IMR-90 (cell line): ENCODE results near the gene IGF1R. TPM values are rescaled to one million over a fixed set of nuclear protein-coding genes. Genes with fewer than 3 reads are reported as not detected.
A peak's percentile ranks its signal among the peaks of the same experiment; 100 is the strongest.

Experiments
- ATAC-seq: fragments of 200-7000 bp; cut with Tn5 transposase; 2 replicates; pipeline ENCODE4 v1.9.1; 2020; ENCODE audit warnings: low read depth, mild to moderate bottlenecking, moderate library complexity
- BruUV-seq: library from RNA; stranded (reverse); fragments of 400-500 nt; replicated peaks from 2 replicates; lab custom pipeline; 2021; lab: Mats Ljungman, UMichigan
- CTCF ChIA-PET: fragments of 300-600 bp; formaldehyde crosslinking; extraction: SDS; loops from one replicate; lab custom pipeline; 2021; ENCODE audit warnings: antibody characterized with exemption; lab: Yijun Ruan, JAX
- POLR2A ChIA-PET: fragments of 300-600 bp; sonication (Branson Sonifier 250); formaldehyde crosslinking; loops from one replicate; lab custom pipeline; 2022; ENCODE audit warnings: antibody characterized with exemption; ENCODE audit not compliant: unreplicated experiment; lab: Charles Lee
- DNase-seq: peaks from one replicate; pipeline ENCODE4 v3.0.0; 2013
- H2AFZ ChIP-seq: replicated peaks from 2 replicates; pipeline ENCODE3; 2013; ENCODE audit warnings: low read length, mild to moderate bottlenecking; ENCODE audit not compliant: poor library complexity
- H2AK5ac ChIP-seq: 2 replicates; pipeline ENCODE4 v1.6.1; 2013; ENCODE audit warnings: low read depth, low read length, inconsistent platforms
- H2AK9ac ChIP-seq: replicated peaks from 2 replicates; pipeline ENCODE3; 2013; ENCODE audit warnings: mild to moderate bottlenecking, low read depth, low read length, moderate library complexity; ENCODE audit not compliant: poor library complexity
- H2BK120ac ChIP-seq: 2 replicates; pipeline ENCODE4 v1.6.1; 2013; ENCODE audit warnings: low read depth, low read length, inconsistent platforms
- H2BK15ac ChIP-seq: 3 replicates; pipeline ENCODE4 v1.6.1; 2013; ENCODE audit warnings: low read depth, low read length, inconsistent platforms
- H2BK20ac ChIP-seq: 2 replicates; pipeline ENCODE4 v1.6.1; 2013; ENCODE audit warnings: low read depth, mild to moderate bottlenecking, inconsistent platforms, low read length, moderate library complexity
- H2BK5ac ChIP-seq: 2 replicates; pipeline ENCODE4 v1.6.1; 2013; ENCODE audit warnings: mild to moderate bottlenecking, low read depth, low read length, inconsistent platforms; ENCODE audit not compliant: poor library complexity, severe bottlenecking
- H3K14ac ChIP-seq: replicated peaks from 2 replicates; pipeline ENCODE4 v1.6.1; 2013; ENCODE audit warnings: low read depth, low read length, inconsistent platforms
- H3K18ac ChIP-seq: 2 replicates; pipeline ENCODE4 v1.6.1; 2013; ENCODE audit warnings: low read depth, low read length, control low read depth
- H3K23ac ChIP-seq: 2 replicates; pipeline ENCODE4 v1.6.1; 2013; ENCODE audit warnings: low read depth, low read length, inconsistent platforms
- H3K27ac ChIP-seq: 2 replicates; pipeline ENCODE4 v1.5.1; 2013; ENCODE audit warnings: mild to moderate bottlenecking, control low read depth, low read length; ENCODE audit not compliant: insufficient read depth
- H3K27me3 ChIP-seq: 2 replicates; pipeline ENCODE4 v1.6.1; 2013; ENCODE audit warnings: low read length; ENCODE audit not compliant: control insufficient read depth, insufficient read depth
- H3K36me3 ChIP-seq: 2 replicates; pipeline ENCODE4 v1.6.1; 2013; ENCODE audit warnings: low read length, mixed read lengths; ENCODE audit not compliant: control insufficient read depth, insufficient read depth
- H3K4ac ChIP-seq: 2 replicates; pipeline ENCODE4 v1.6.1; 2013; ENCODE audit warnings: low read depth, low read length, inconsistent platforms
- H3K4me1 ChIP-seq: 2 replicates; pipeline ENCODE4 v1.6.1; 2013; ENCODE audit warnings: low read length, mixed read lengths; ENCODE audit not compliant: control insufficient read depth, insufficient read depth
- H3K4me2 ChIP-seq: 2 replicates; pipeline ENCODE4 v1.6.1; 2013; ENCODE audit warnings: low read depth, mild to moderate bottlenecking, control low read depth, low read length, moderate library complexity
- H3K4me3 ChIP-seq: 2 replicates; pipeline ENCODE4 v1.5.1; 2013; ENCODE audit warnings: low read depth, mild to moderate bottlenecking, control low read depth, low read length, moderate library complexity; ENCODE audit not compliant: insufficient read depth
- H3K56ac ChIP-seq: 2 replicates; pipeline ENCODE4 v1.6.1; 2013; ENCODE audit warnings: low read length, inconsistent platforms; ENCODE audit not compliant: insufficient read depth; ENCODE audit errors: extremely low read depth
- H3K79me1 ChIP-seq, 2 experiments: 2 replicates each; pipeline ENCODE4 v1.6.1; 2013; ENCODE audit warnings: low read length in 2 of 2, inconsistent platforms in 1 of 2, low read depth in 1 of 2
- H3K9ac ChIP-seq: 2 replicates; pipeline ENCODE4 v1.6.1; 2013; ENCODE audit warnings: low read depth, low read length, control low read depth
- H3K9me1 ChIP-seq: 2 replicates; pipeline ENCODE4 v1.6.1; 2013; ENCODE audit warnings: low read length, inconsistent platforms; ENCODE audit not compliant: insufficient read depth
- H3K9me3 ChIP-seq: 2 replicates; pipeline ENCODE4 v1.6.1; 2013; ENCODE audit warnings: low read length; ENCODE audit not compliant: control insufficient read depth, insufficient read depth
- H4K20me1 ChIP-seq: 2 replicates; pipeline ENCODE4 v1.6.1; 2013; ENCODE audit warnings: low read length, inconsistent platforms; ENCODE audit not compliant: insufficient read depth
- H4K5ac ChIP-seq: 2 replicates; pipeline ENCODE4 v1.6.1; 2013; ENCODE audit warnings: mild to moderate bottlenecking, low read depth, low read length, control low read depth
- H4K8ac ChIP-seq, 2 experiments: 2 replicates each; pipeline ENCODE4 v1.6.1; 2013; ENCODE audit warnings: low read depth in 2 of 2, low read length in 2 of 2, control low read depth in 1 of 2, inconsistent platforms in 1 of 2
- H4K91ac ChIP-seq: 2 replicates; pipeline ENCODE4 v1.6.1; 2013; ENCODE audit warnings: low read depth, low read length, inconsistent platforms; ENCODE audit not compliant: insufficient read depth
- CEBPB ChIP-seq: IDR thresholded peaks from 2 replicates; pipeline ENCODE4 v1.6.1; 2012; ENCODE audit warnings: low read depth, low read length, improper control_type of control experiment
- MXI1 ChIP-seq: IDR thresholded peaks from 2 replicates; pipeline ENCODE4 v1.6.1; 2012; ENCODE audit warnings: low read depth, mild to moderate bottlenecking, low read length, moderate library complexity, borderline replicate concordance
- NFE2L2 ChIP-seq: fragments of 150-350 bp; IDR thresholded peaks from 2 replicates; pipeline ENCODE4 v1.6.1; 2016; ENCODE audit warnings: low read depth, mild to moderate bottlenecking, low read length
- RCOR1 ChIP-seq: IDR thresholded peaks from 2 replicates; pipeline ENCODE4 v1.6.1; 2012; ENCODE audit warnings: mild to moderate bottlenecking, low read length, improper control_type of control experiment; ENCODE audit not compliant: insufficient replicate concordance
- SMC3 ChIP-seq: fragments of 150-350 bp; IDR thresholded peaks from 2 replicates; pipeline ENCODE4 v1.6.1; 2016; ENCODE audit warnings: low read depth, mild to moderate bottlenecking, antibody characterized with exemption, low read length, moderate library complexity
- USF2 ChIP-seq: fragments of 150-350 bp; IDR thresholded peaks from 2 replicates; pipeline ENCODE4 v1.6.1; 2017; ENCODE audit warnings: mild to moderate bottlenecking, antibody characterized with exemption, low read length, low read depth
- WGBS, 2 experiments: methylation state at CpG; one replicate each; pipeline versions ENCODE4 v1.1.5 to v1.1.7; 2013; ENCODE audit warnings: missing lambda C conversion rate in 2 of 2; ENCODE audit not compliant: insufficient read length in 1 of 2; ENCODE audit errors: extremely low coverage in 2 of 2; 5-methylcytosine and 5-hydroxymethylcytosine counted together
- dilution Hi-C: fragments of 300-500 bp; cut with HindIII; formaldehyde crosslinking; loops from one replicate; pipeline ENCODE4 v1.14.3; 2018; ENCODE audit warnings: low sequenced_read_pairs; ENCODE audit not compliant: unreplicated experiment
- in situ Hi-C: fragments of 300-500 bp; cut with MboI; formaldehyde crosslinking; loops from 3 replicates; pipeline ENCODE4 v1.14.3; 2019; ENCODE audit warnings: low sequenced_read_pairs, inconsistent platforms, mixed read lengths
- intact Hi-C: fragments of 100-400 bp; cut with micrococcal nuclease; formaldehyde crosslinking; loops from 2 replicates; pipeline ENCODE4 v1.10.0; 2022
- polyA plus RNA-seq, 3 experiments: library from polyadenylated mRNA; depleted of rRNA; stranded (reverse); fragments of >200 nt; gene quantifications; 2 replicates each; pipeline ENCODE4 v1.2.3, GENCODE V29; 2012; ENCODE audit warnings: low replicate concordance in 1 of 3
- total RNA-seq: library from RNA; depleted of rRNA; stranded (reverse); fragments of >200 nt; gene quantifications from 2 replicates; pipeline ENCODE4 v1.2.3, GENCODE V29; 2012
- TF ChIP-seq, protein P1 (sequence below): fragments of 150-350 bp; IDR thresholded peaks from 2 replicates; pipeline ENCODE4 v1.6.1; 2016; ENCODE audit warnings: low read depth, mild to moderate bottlenecking, low read length, moderate library complexity, borderline replicate concordance

The IGF1R gene
- total and polyA plus RNA-seq, 2 of the 4 experiments (the other 2 are of a cell fraction), result 24.0 to 24.9 TPM

DNA sequence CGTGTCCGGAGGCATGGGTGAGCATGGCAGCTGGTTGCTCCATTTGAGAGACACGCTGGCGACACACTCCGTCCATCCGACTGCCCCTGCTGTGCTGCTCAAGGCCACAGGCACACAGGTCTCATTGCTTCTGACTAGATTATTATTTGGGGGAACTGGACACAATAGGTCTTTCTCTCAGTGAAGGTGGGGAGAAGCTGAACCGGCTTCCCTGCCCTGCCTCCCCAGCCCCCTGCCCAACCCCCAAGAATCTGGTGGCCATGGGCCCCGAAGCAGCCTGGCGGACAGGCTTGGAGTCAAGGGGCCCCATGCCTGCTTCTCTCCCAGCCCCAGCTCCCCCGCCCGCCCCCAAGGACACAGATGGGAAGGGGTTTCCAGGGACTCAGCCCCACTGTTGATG, 309.7 kb downstream of the IGF1R start:
- intact Hi-C loops, result no loop called here
- BruUV-seq, result TSS peak; percentile 17
- CTCF ChIA-PET, result no interaction called here

More for the DNA sequence above, 309.7 kb downstream of the IGF1R start:
- no peak overlapping the region for H2BK15ac ChIP-seq
- POLR2A ChIA-PET, result no interaction called here
- DNase-seq (no peak), ATAC-seq (no peak)
- no peak overlapping the region for H2BK120ac ChIP-seq
- H3K9me1 ChIP-seq, result peaks cover 16% of the 10 kb centered on the region
- H3K27me3 ChIP-seq, result no peaks in the 10 kb centered on the region
- TF ChIP-seq MXI1 (no peak), SMC3 (no peak), USF2 (no peak), CEBPB (no peak), RCOR1 (no peak), NFE2L2 (no peak)
- TF ChIP-seq, protein P1, sequence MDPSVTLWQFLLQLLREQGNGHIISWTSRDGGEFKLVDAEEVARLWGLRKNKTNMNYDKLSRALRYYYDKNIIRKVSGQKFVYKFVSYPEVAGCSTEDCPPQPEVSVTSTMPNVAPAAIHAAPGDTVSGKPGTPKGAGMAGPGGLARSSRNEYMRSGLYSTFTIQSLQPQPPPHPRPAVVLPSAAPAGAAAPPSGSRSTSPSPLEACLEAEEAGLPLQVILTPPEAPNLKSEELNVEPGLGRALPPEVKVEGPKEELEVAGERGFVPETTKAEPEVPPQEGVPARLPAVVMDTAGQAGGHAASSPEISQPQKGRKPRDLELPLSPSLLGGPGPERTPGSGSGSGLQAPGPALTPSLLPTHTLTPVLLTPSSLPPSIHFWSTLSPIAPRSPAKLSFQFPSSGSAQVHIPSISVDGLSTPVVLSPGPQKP, result no peak
- no peak overlapping the region for H4K8ac ChIP-seq
- no peak overlapping the region for H2AK5ac ChIP-seq
- H3K4me2 ChIP-seq, result no peak overlapping the region
- H3K27ac ChIP-seq, result no peak overlapping the region
- WGBS, 2 experiments, result 94% methylated on average over 4 of the region's 11 CpGs; no CpG with 5 or more reads in 1 of the 2 experiments
- no peaks in the 10 kb centered on the region for H4K20me1 ChIP-seq
- peaks cover 19 to 40% of the 10 kb centered on the region in 2 experiments for H3K79me1 ChIP-seq
- H4K91ac ChIP-seq, result no peak overlapping the region
- H3K4me3 ChIP-seq, result no peak overlapping the region
- no peak overlapping the region for H3K14ac ChIP-seq
- no peak overlapping the region for H4K5ac ChIP-seq
- peaks cover 67% of the 10 kb centered on the region for H3K36me3 ChIP-seq
- H2BK5ac ChIP-seq, result no peak overlapping the region
- H3K56ac ChIP-seq, result no peak overlapping the region
- H3K4me1 ChIP-seq, result peaks cover 14% of the 10 kb centered on the region
- no peak overlapping the region for H2BK20ac ChIP-seq
- H3K18ac ChIP-seq, result no peak overlapping the region
- H2AFZ ChIP-seq, result no peak overlapping the region
- H2AK9ac ChIP-seq, result no peak overlapping the region
- no peak overlapping the region for H3K23ac ChIP-seq
- H3K4ac ChIP-seq, result no peak overlapping the region
- dilution Hi-C loops (no loop called here), in situ Hi-C loops (no loop called here)
- H3K9ac ChIP-seq, result no peak overlapping the region
- peaks cover 18% of the 10 kb centered on the region for H3K9me3 ChIP-seq
